Hepatocyte (in vitro differentiated cells): ENCODE data around the gene RALA. TPM values are rescaled to one million over a fixed set of nuclear protein-coding genes. Genes with fewer than 3 reads are reported as not detected.

Experiments
- DNase-seq: peaks from one replicate; pipeline ENCODE4 v3.0.0-alpha.2; 2016; ENCODE audit warnings: low spot score
- H2AFZ ChIP-seq: fragments of 200-600 bp; sonication (generic); 2 replicates; pipeline ENCODE4 v1.6.0; 2016; ENCODE audit warnings: antibody characterized with exemption, mild to moderate bottlenecking
- H3K27ac ChIP-seq: fragments of 200-600 bp; sonication (generic); 2 replicates; pipeline ENCODE4 v1.5.1; 2016; ENCODE audit warnings: mild to moderate bottlenecking
- H3K27me3 ChIP-seq: fragments of 200-600 bp; sonication (generic); 2 replicates; pipeline ENCODE4 v1.6.1; 2016
- H3K36me3 ChIP-seq: fragments of 200-600 bp; sonication (generic); replicated peaks from 2 replicates; pipeline ENCODE4 v1.5.1; 2016; ENCODE audit warnings: low read depth; ENCODE audit not compliant: insufficient read depth
- H3K4me1 ChIP-seq: fragments of 200-600 bp; sonication (generic); 2 replicates; pipeline ENCODE4 v1.5.1; 2016; ENCODE audit warnings: mild to moderate bottlenecking, moderate library complexity; ENCODE audit not compliant: insufficient read depth
- H3K4me2 ChIP-seq: fragments of 200-600 bp; sonication (generic); 2 replicates; pipeline ENCODE4 v1.6.0; 2016
- H3K4me3 ChIP-seq: fragments of 200-600 bp; sonication (generic); 2 replicates; pipeline ENCODE4 v1.5.1; 2016; ENCODE audit warnings: mild to moderate bottlenecking
- H3K79me2 ChIP-seq: fragments of 200-600 bp; sonication (generic); 2 replicates; pipeline ENCODE4 v1.6.0; 2017; ENCODE audit warnings: mild to moderate bottlenecking
- H3K9me2 ChIP-seq: fragments of 200-600 bp; sonication (generic); replicated peaks from 2 replicates; pipeline ENCODE4 v1.6.0; 2017; ENCODE audit warnings: mild to moderate bottlenecking; ENCODE audit not compliant: insufficient read depth
- H3K9me3 ChIP-seq: fragments of 200-600 bp; sonication (generic); 2 replicates; pipeline ENCODE4 v1.5.1; 2016; ENCODE audit warnings: low read depth, mild to moderate bottlenecking
- H4K20me1 ChIP-seq: fragments of 200-600 bp; sonication (generic); 2 replicates; pipeline ENCODE4 v1.6.0; 2016; ENCODE audit warnings: mild to moderate bottlenecking; ENCODE audit not compliant: insufficient read depth, poor library complexity, severe bottlenecking
- CTCF ChIP-seq: fragments of 200-600 bp; sonication (generic); IDR thresholded peaks from 2 replicates; pipeline ENCODE4 v1.5.1; 2016; ENCODE audit warnings: antibody characterized with exemption, mild to moderate bottlenecking; ENCODE audit not compliant: poor library complexity
- EZH2 ChIP-seq: fragments of 200-600 bp; sonication (generic); IDR thresholded peaks from 2 replicates; pipeline ENCODE4 v1.6.1; 2016; ENCODE audit warnings: antibody characterized with exemption, mild to moderate bottlenecking, borderline replicate concordance
- EZH2phosphoT487 ChIP-seq: fragments of 200-600 bp; sonication (generic); IDR thresholded peaks from one replicate; pipeline ENCODE4 v1.6.1; 2018; ENCODE audit warnings: antibody characterized with exemption, mild to moderate bottlenecking, low read depth, moderate library complexity; ENCODE audit not compliant: unreplicated experiment, severe bottlenecking
- WGBS: methylation state at CpG from one replicate; pipeline ENCODE4 v1.1.6; 2016; ENCODE audit warnings: low lambda C conversion rate; ENCODE audit errors: missing lambda C conversion rate; 5-methylcytosine and 5-hydroxymethylcytosine counted together
- polyA plus RNA-seq: library from polyadenylated mRNA; unstranded; fragments of >200 nt; fragmentation: Nextera tagmentation; extraction: Ambion mirVana; gene quantifications from 2 replicates; pipeline ENCODE4 v1.2.1, GENCODE V29; 2016
- total RNA-seq: library from RNA; depleted of rRNA; stranded (reverse); fragments of >200 nt; gene quantifications from 2 replicates; pipeline ENCODE4 v1.2.3, GENCODE V29; 2014

Gene RALA
- total and polyA plus RNA-seq, 2 experiments from 2014 or later, result 25.5 to 42.8 TPM

GRCh38 chr7:39624935-39625694 lies 1.7 kb downstream of the RALA start:
- no peak overlapping the region for H3K27ac ChIP-seq
- 63% methylated on average over 5 of the region's 5 CpGs for WGBS
- H2AFZ ChIP-seq, result no peak overlapping the region
- peak overlapping the region; percentile 92 for H3K4me3 ChIP-seq
- H3K9me2 ChIP-seq, result no peaks in the 10 kb centered on the region
- peaks cover 75% of the 10 kb centered on the region for H3K79me2 ChIP-seq
- TF ChIP-seq EZH2phosphoT487, result no peak
- no peak for TF ChIP-seq CTCF
- TF ChIP-seq EZH2, result no peak
- peaks cover 29% of the 10 kb centered on the region for H4K20me1 ChIP-seq
- H3K9me3 ChIP-seq, result no peaks in the 10 kb centered on the region
- peak overlapping the region; percentile 94 for H3K4me2 ChIP-seq
- no peaks in the 10 kb centered on the region for H3K36me3 ChIP-seq
- peaks cover 20% of the 10 kb centered on the region for H3K4me1 ChIP-seq
- no peak for DNase-seq
- H3K27me3 ChIP-seq, result no peaks in the 10 kb centered on the region

- no peak for DNase-seq
- no peaks in the 10 kb centered on the region for H3K4me1 ChIP-seq
- H2AFZ ChIP-seq, result no peak overlapping the region
- H4K20me1 ChIP-seq, result peaks cover 36% of the 10 kb centered on the region
- H3K9me2 ChIP-seq, result no peaks in the 10 kb centered on the region
- no peak for TF ChIP-seq CTCF
- TF ChIP-seq EZH2, result no peak
- TF ChIP-seq EZH2phosphoT487, result no peak
- H3K27ac ChIP-seq, result no peak overlapping the region
- H3K4me2 ChIP-seq, result no peak overlapping the region
- no peaks in the 10 kb centered on the region for H3K36me3 ChIP-seq
- WGBS, result 97% methylated on average over 8 of the region's 8 CpGs
- H3K27me3 ChIP-seq, result no peaks in the 10 kb centered on the region
- H3K79me2 ChIP-seq, result peaks cover 100% of the 10 kb centered on the region
- no peak overlapping the region for H3K4me3 ChIP-seq
- H3K9me3 ChIP-seq, result no peaks in the 10 kb centered on the region
Observed at GRCh38 chr7:39631736-39632308, 8.4 kb downstream of the RALA start.

GRCh38 chr7:39633563-39634477 lies 10.4 kb downstream of the RALA start:
- H2AFZ ChIP-seq, result no peak overlapping the region
- 92% methylated on average over 3 of the region's 3 CpGs for WGBS
- DNase-seq, result no peak
- TF ChIP-seq EZH2phosphoT487, result no peak
- TF ChIP-seq EZH2, result no peak
- no peak for TF ChIP-seq CTCF
- H3K36me3 ChIP-seq, result no peaks in the 10 kb centered on the region
- no peak overlapping the region for H3K27ac ChIP-seq
- H3K79me2 ChIP-seq, result peaks cover 100% of the 10 kb centered on the region
- H3K27me3 ChIP-seq, result no peaks in the 10 kb centered on the region
- no peaks in the 10 kb centered on the region for H3K9me3 ChIP-seq
- H3K4me2 ChIP-seq, result no peak overlapping the region
- peaks cover 37% of the 10 kb centered on the region for H4K20me1 ChIP-seq
- no peaks in the 10 kb centered on the region for H3K4me1 ChIP-seq
- H3K4me3 ChIP-seq, result no peak overlapping the region
- H3K9me2 ChIP-seq, result no peaks in the 10 kb centered on the region
